GM12872 (cell line): ENCODE measurements around the gene TUSC1.

Source experiments
- TF ChIP-seq, protein P1 (sequence below): IDR thresholded peaks from 3 replicates; pipeline ENCODE4 v1.5.1; 2011; ENCODE audit warnings: low read depth, mild to moderate bottlenecking, low read length, moderate library complexity; ENCODE audit not compliant: insufficient read depth

TUSC1 gene

DNA sequence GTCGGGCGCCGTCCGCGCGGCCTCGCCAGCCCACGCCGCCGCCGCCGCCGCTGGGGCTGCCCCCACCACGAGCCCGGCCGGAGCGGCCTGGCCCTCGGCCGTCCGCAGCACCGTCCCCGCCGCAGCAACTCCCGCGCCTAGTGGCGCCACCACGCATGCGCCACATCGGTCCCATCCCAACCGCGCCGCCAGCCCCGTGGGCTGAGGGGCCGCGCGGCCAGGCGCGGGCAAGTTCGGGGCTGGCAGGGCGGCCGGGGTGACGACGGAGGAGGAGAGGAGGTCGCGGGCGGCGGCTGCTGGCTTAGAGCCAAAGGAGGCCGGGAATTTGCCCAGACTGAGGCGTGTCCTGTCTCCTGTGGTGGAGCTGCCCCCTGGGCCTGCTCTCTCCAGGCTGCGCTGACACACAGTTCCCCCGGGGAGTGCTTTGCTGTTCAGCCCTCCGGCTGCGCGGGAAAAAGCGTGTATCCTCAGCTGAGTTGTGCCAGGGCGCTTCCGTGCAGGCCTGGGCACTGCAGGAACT, at the start of gene TUSC1:
Gene TUSC1 (minus strand): TSS at position 298 of the 520 bp plus-strand sequence. CDS start 132 bp downstream, at position 166.
- TF ChIP-seq, protein P1, sequence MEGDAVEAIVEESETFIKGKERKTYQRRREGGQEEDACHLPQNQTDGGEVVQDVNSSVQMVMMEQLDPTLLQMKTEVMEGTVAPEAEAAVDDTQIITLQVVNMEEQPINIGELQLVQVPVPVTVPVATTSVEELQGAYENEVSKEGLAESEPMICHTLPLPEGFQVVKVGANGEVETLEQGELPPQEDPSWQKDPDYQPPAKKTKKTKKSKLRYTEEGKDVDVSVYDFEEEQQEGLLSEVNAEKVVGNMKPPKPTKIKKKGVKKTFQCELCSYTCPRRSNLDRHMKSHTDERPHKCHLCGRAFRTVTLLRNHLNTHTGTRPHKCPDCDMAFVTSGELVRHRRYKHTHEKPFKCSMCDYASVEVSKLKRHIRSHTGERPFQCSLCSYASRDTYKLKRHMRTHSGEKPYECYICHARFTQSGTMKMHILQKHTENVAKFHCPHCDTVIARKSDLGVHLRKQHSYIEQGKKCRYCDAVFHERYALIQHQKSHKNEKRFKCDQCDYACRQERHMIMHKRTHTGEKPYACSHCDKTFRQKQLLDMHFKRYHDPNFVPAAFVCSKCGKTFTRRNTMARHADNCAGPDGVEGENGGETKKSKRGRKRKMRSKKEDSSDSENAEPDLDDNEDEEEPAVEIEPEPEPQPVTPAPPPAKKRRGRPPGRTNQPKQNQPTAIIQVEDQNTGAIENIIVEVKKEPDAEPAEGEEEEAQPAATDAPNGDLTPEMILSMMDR: no peak

DNA sequence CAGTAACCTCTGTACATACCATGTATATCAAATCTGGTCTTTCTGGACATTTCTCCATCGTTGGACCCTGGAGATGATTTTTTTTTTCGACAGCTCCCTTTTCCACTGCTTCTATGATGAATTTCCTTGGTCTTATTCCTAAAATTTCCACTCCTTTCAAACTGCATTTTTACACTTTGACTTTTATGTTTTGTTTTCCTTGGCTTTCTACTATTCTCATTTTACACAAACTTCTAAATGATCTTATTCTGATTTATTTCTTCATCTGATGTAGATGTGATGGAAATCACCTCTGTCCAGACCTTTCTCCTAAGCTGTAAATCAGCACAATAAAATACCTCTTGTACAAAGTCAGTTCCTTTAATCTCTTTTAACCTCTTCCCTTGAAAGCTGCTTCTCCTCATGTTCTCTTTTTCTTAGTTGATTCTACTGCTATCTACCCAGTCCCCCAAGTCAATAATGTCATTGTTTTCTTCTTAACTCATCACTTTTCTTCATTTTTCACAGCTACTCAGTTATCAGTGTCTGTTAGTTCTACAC, 48.7 kb upstream of the TUSC1 start:
- TF ChIP-seq, protein P1: no peak

DNA sequence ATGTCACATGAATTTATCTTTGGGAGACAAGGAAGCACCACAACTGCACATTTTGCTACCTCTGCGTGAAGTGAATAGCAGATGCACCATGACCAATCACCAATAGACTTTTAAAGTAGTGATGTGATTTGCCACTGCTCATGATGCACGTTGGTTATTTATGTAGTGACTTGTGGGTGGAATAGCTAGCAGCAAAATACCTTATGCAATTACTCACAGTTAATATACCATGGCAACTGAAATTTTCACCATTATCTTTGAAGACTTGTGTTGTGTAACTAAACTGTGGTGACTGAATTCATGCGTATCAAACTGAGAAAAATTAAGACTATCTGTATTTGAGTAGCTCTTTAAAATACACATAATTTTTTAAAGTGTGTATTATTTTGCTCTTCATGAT, 46.2 kb upstream of the TUSC1 start:
- TF ChIP-seq, protein P1: no peak

DNA sequence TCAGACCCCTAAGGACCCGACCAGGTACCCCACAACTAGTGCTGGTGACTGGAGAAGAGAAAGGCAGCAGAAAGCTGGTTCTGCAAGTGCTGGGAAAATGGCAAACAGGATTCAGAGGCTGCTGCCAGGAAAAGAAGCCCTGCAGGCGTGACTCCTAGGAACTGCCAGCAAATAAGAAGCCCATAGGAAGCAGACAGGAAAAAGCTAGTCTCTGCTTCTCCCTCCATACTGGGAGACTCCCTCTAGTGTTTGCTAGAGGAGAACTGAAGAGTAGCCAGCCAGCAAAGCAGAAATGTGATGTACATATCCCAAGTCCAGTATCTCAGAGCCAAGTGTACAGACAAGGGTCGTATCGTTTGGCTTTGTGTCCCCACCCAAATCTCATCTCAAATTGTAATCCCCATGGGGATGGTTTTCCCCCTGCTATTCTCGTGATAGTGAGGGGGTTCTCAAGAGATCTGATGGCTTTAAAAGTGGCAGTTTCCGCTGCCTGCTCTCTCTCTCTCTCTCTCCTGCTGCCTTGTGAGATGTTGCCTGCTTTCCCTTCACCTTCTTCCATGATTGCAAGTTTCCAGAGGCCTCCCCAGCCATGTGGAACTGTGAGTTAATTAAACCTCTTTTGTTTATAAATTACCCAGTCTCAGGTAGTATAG, 38.1 kb upstream of the TUSC1 start:
- TF ChIP-seq, protein P1: peak; percentile 37; the same call in 1 of the 3 replicates

DNA sequence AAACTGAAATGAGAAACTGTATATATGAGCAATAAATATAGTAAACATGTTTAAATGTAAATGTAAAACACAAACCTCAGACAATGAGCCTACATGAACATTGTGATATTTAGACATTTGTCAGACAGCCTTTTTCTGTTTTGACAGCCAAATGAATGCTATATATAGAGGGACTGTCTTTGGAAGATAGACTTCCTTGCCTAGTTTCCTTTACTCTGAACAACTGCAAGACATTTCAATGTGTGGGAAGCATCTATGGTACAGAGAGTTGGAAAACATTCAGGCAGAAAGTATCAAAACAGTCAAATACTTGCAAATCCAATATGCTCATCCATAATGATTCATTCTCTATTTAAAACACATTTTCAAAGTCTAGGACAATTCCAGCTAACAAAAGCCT, 31.7 kb upstream of the TUSC1 start:
- TF ChIP-seq, protein P1: no peak

DNA sequence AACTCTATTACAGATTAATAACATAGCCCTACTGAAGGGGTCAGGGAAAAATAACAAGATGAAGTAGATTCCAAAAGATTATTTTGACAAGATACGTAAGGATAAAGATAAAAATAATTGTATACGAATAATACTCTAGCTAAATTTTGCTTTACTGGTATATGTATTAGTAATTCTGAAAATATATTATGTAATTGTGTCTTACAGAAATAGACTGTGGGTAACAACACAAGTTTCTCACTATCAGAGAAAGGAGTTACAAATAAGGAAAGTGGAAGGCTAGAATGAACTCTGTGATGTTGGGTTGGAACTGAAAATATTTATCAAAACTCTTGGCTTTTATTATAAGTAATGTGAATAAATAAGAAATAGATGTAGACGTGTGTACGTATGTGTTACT, 26.6 kb upstream of the TUSC1 start:
- TF ChIP-seq, protein P1: no peak

DNA sequence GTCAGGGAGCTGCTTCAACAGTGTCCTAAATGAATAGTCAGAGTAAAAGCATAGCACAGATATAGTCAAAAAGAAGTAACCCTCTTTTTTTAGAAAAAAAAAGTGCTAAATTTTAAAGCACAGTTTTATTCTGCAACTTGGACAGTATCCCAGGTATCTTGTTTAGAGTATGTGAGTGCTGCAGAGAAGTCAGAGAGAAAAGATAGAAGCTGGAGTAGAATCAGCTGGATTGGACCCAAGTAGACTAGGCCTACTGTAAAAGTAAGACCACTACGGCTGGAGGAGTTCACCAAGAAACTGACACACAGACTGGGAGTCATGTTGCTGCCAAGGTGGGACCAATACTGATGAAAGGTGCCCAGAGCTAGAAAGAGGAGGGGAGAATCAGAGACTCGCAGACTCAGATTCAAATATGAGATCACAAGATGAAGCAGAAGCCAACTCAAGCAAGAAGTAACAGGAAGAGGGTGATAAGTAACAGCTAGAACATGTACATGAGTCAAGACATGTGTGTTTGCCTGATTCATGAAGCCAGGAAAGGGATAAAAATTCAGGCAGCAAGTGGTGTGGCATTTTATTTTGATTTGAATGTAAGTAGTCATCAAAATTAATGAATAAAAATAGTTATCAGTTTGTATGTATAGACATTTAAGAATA, 25.6 kb upstream of the TUSC1 start:
- TF ChIP-seq, protein P1: no peak
